Endothelial cell of umbilical vein (primary cell): Measurements from ENCODE around the gene C1orf53.

Source experiments
- EZH2 ChIP-seq: IDR thresholded peaks from 2 replicates; pipeline ENCODE4 v1.6.1; 2012; ENCODE audit warnings: borderline replicate concordance, low read depth, mild to moderate bottlenecking, moderate library complexity, low read length, inconsistent platforms; ENCODE audit not compliant: severe bottlenecking
- FOS ChIP-seq: IDR thresholded peaks from 2 replicates; pipeline ENCODE4 v1.6.1; 2011; ENCODE audit warnings: mild to moderate bottlenecking, low read length, moderate library complexity, borderline replicate concordance; ENCODE audit not compliant: insufficient read depth
- GATA2 ChIP-seq: IDR thresholded peaks from 2 replicates; pipeline ENCODE4 v1.7.0; 2011; ENCODE audit warnings: low read depth, mild to moderate bottlenecking, moderate library complexity, mixed read lengths, low read length; ENCODE audit not compliant: insufficient read length, insufficient read depth
- JUN ChIP-seq: IDR thresholded peaks from 2 replicates; pipeline ENCODE4 v1.6.1; 2011; ENCODE audit warnings: borderline replicate concordance, low read depth; ENCODE audit not compliant: insufficient read length, insufficient read depth
- MYC ChIP-seq: IDR thresholded peaks from one replicate; pipeline ENCODE4 v1.6.1; 2011; ENCODE audit warnings: mild to moderate bottlenecking, low read depth, low read length
- POLR2A ChIP-seq: IDR thresholded peaks from 2 replicates; pipeline ENCODE4 v1.6.1; 2012; ENCODE audit warnings: low read depth, mild to moderate bottlenecking, control low read depth, low read length
- POLR2AphosphoS5 ChIP-seq: IDR thresholded peaks from 2 replicates; pipeline ENCODE4 v1.6.1; 2012; ENCODE audit warnings: low read depth, mild to moderate bottlenecking, control low read depth, low read length, moderate library complexity; ENCODE audit not compliant: insufficient read depth
- TF ChIP-seq, protein P1 (sequence below), 2 donors: IDR thresholded peaks; 1 replicate in 1 of 2; 2 replicates in 1 of 2; pipeline ENCODE4 v1.5.1; 2011; ENCODE audit warnings: low read length in 2 of 2, mild to moderate bottlenecking in 2 of 2, moderate library complexity in 2 of 2, control low read depth in 1 of 2, inconsistent platforms in 1 of 2, low read depth in 1 of 2; ENCODE audit not compliant: insufficient read depth in 1 of 2; ENCODE audit errors: extremely low read depth in 1 of 2
- TF ChIP-seq, protein P2 (sequence below): IDR thresholded peaks from 2 replicates; pipeline ENCODE4 v1.6.1; 2011; ENCODE audit not compliant: insufficient read depth, insufficient read length

- TF ChIP-seq, protein P1, sequence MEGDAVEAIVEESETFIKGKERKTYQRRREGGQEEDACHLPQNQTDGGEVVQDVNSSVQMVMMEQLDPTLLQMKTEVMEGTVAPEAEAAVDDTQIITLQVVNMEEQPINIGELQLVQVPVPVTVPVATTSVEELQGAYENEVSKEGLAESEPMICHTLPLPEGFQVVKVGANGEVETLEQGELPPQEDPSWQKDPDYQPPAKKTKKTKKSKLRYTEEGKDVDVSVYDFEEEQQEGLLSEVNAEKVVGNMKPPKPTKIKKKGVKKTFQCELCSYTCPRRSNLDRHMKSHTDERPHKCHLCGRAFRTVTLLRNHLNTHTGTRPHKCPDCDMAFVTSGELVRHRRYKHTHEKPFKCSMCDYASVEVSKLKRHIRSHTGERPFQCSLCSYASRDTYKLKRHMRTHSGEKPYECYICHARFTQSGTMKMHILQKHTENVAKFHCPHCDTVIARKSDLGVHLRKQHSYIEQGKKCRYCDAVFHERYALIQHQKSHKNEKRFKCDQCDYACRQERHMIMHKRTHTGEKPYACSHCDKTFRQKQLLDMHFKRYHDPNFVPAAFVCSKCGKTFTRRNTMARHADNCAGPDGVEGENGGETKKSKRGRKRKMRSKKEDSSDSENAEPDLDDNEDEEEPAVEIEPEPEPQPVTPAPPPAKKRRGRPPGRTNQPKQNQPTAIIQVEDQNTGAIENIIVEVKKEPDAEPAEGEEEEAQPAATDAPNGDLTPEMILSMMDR (IDR thresholded peaks at IDR 0.05; ENCODE audit: extremely low read depth in 1 of 2, insufficient read depth in 1 of 2, low read depth in 1 of 2, low read length in 2 of 2) = no peak
- TF ChIP-seq POLR2AphosphoS5 = no peak
- TF ChIP-seq, protein P2, sequence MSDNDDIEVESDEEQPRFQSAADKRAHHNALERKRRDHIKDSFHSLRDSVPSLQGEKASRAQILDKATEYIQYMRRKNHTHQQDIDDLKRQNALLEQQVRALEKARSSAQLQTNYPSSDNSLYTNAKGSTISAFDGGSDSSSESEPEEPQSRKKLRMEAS = no peak
- no peak for TF ChIP-seq EZH2
- no peak for TF ChIP-seq POLR2A
- TF ChIP-seq MYC = no peak
- TF ChIP-seq GATA2 = no peak
- no peak for TF ChIP-seq FOS
- TF ChIP-seq JUN = no peak
Observed at GRCh38 chr1:197933647-197934046, 31.2 kb downstream of the C1orf53 start.
